NCI-H128 (cell line): ENCODE results near the gene PBX1.

Experiments
- DNase-seq: peaks from one replicate; lab custom pipeline; 2025; ENCODE audit not compliant: unreplicated experiment; lab: John Stamatoyannopoulos, UW

Gene PBX1

DNA sequence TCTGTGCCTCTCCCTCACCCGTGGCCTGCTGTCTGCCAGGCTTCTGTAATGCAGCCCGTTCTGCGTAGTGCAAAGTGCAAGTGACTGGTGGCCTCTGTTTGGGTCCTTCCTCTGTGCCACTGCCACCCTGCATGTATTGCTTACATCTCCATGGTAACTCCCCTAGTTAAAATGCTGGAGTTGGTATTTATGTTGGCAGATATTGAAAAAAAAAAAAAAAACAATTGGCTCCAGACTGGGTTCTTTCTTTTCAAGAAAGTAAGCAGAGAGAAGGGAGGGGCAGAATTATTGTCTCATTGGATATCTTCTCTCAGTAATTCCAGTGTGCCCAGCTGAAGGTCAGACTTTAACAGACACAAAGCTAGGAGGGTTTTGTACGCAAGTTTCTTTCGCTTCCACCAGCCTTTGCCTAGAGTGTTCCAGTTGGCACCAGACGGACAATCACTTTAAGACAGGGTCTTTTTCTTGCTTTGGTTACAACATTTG, 242.3 kb downstream of the PBX1 start:
- DNase-seq, result no peak

DNA sequence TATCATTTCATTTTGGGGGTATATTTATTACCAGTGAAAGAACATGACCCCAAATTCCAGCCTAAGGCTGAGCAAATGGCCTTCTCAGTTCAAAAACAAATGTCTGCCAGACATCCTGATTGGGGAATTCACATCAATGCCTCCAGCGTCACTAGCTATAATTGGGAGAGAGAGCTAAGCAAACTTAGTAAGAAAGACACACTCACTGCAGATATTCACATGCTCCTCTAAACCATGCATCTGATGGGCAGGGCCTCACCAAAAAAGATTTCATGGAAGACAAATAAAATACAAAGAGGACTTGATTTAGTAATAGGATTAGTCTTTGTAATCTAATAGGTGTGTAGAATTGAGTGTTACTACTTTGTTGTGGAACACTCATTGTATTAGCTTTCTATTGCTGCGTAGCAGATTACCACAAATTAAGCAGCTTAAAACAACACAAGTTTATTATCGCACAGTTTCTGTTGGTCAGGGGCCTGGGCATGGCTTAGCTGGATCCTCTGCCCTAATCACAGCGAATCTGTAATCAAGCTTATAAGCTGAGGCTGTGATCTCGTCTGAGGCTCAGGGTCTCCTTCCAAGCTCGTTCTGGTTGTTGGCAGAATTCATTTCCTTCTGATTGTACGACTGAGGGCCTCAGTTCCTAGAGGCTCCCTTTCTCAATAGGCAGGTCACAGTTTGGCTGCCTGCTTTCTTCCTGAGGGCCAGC, 243.0 kb downstream of the PBX1 start:
- DNase-seq, result no peak

- no peak for DNase-seq
Measured at GRCh38 chr1:164802529-164803282, 243.7 kb downstream of the PBX1 start.

DNA sequence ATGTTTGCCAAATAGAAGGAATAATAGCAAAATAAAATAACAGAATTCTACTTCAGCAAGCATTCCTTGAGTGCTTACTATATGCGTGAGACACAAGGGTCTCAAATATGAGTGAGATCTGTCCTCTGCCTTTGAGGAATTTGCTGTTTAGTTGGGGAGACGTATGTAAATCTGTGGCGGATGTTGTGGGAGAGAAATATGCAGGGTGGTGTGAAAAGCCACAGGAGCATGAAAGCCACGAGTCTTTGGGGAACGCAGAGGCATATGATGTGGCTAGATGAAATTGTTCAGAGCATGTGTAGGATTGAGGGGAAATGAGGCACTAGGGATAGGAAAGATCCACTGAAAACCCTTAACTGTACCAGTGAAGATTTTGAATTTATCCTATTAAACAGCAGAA, 244.4 kb downstream of the PBX1 start:
- DNase-seq, result no peak

- DNase-seq, result no peak
Measured at GRCh38 chr1:164804366-164804765, 245.4 kb downstream of the PBX1 start.

DNA sequence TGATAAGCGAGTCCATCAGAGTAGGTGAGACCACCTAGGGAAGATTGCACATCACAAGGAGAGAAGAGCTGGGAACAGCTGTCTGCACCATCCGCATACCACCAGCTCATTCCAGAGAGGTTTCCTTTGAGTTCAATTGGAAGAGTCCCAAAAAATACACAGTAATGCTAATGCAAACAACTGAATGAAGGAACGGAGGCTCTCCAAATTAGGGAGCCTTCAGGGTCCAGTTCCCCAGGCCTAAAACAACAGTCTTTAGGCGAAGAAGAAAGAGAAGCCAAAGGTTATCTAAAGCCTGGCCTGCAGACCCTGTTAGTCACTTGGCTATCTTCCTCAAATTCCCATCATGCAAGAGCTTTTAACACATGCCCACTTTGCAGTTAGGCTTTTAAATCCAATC, 246.4 kb downstream of the PBX1 start:
- no peak for DNase-seq

DNA sequence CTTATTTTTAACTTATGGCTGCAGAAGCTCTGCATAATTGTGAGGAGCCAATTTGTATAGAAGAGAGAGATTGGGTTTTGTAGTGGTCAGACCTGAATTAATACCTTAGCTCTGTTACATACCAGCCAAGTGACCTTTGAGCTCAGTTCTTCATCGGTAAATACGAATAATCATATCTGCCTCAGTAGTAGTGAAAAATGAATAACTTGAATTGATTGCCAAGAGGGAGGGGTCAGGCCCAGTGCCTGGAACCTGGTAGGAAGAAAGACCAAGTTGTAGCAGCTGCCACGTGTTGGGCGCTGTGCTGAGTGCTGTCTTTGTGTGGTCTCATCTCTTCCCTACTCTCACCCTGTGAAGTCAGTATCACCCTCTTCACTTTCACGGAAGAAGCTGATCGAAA, 247.5 kb downstream of the PBX1 start:
- no peak for DNase-seq

- no peak for DNase-seq
Measured at GRCh38 chr1:164813776-164814175, 254.8 kb downstream of the PBX1 start.

- DNase-seq, result no peak
Measured at GRCh38 chr1:164821648-164822047, 262.7 kb downstream of the PBX1 start.

DNA sequence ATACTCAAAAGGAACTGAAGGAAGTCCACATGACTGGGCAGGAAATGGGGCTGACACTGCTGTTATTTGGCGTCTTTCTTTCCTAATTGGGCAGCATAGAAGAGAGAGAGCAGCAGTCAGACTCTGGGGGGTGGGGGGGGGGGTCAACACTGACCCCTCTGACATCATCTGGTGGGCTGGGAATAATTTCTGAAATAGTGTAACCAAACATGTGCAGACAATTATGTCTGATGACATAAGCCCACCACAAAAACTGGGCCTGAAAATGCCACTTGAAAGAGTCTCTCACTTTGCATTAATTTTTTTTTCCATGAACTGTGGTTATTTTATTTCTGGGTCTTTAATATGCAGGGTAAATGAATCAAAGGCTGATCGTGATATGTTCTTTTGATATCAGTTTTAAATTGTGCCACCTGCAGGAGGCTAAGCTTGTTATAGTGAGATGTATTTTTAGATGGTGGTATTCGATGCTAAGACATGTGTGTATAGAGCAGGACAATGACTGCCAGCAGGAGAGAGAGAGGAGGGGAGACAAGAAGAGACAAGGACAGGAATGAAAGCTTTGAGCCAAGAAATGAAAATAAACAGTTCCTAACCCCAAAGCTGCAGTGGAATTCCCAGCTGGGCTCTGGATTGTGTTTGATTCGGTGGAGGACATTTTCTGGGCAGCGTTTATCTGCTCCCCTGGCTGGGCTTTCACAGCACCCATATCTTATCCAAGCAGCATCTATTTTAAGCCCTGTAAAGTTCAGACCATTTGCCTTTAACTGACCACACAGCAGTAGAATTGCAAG, 264.7 kb downstream of the PBX1 start:
- DNase-seq, result no peak

GRCh38 chr1:164824542-164824941, 265.6 kb downstream of the PBX1 start:
- no peak for DNase-seq

GRCh38 chr1:164830628-164831027, 271.6 kb downstream of the PBX1 start:
- DNase-seq, result no peak

- DNase-seq, result no peak
Measured at GRCh38 chr1:164834641-164835040, 275.7 kb downstream of the PBX1 start.

DNA sequence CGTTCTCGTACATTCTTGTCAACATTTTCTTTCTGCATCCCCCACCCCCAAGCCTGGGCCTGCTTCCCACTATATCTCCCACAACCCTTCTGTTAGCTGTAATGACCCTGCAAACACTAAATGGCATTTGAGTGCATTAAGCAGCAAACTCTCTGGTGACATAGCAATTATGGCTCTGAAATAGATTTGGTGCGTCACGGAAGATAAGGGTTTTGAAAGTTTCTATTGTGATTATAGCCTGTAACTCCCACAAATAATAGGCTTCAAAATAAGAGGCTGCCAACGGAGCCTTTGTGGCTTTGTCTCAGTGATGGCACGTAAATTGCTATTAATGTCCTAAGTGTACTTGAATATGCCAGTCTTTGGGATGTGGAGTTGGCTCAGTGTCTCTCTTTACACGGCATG, 277.6 kb downstream of the PBX1 start:
- DNase-seq, result peak; percentile 59

DNA sequence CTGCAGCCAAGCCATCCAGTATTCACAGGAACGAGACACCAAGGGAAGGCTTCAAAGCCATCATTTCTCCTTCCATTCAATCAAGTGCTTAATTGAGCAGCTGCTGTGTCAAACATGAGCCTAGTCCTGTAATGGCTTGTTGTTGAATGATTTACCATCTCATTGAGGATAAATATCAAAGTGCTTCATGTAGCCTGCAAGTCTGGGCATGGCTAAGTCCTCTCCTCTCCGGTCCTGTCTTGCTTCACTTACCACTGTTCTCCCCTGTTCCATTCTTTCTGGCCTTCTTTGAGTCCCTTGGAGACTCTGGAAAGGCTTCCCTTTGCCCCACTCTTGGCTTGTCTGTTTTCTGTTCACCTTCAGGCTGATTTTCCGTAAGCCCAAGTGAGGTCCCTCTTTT, 279.8 kb downstream of the PBX1 start:
- no peak for DNase-seq

- DNase-seq, result no peak
Measured at GRCh38 chr1:164840936-164841335, 282.0 kb downstream of the PBX1 start.

DNA sequence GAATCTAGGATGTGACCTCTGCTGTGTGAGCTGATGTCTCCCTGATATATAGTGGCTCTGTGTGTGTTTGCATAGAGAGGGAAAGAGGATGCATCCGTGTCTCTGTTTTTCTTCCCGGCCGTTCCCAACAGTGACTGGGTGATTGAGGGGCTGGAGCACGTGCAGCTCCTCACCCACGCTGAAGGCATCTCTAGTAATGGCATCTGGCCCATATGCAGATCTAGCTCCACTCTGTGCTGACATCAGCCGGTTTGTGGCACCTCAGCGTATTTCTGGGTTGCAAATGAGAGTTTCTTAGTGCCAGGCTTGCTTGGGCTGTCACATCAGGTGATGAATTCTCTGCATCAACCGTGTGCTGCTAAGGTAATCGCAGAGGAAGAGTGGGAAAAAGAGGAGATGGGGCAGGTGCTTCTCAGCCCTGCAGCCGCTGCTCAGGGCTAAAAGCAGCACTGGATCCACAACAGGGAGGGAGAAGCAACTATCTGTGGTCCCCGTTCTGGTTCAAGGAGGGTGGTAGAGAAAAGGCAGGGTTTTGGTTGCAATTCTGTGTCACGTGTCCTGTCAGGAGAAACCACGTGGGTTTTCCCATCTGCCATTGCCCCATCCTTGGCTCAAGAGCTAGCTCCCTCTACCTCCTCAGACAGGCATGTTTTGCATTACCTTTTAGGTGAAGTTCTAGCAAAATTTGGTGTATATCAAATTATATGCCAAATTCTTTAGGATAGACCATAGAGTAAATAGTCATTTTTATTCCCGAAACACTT, 282.9 kb downstream of the PBX1 start:
- no peak for DNase-seq

DNA sequence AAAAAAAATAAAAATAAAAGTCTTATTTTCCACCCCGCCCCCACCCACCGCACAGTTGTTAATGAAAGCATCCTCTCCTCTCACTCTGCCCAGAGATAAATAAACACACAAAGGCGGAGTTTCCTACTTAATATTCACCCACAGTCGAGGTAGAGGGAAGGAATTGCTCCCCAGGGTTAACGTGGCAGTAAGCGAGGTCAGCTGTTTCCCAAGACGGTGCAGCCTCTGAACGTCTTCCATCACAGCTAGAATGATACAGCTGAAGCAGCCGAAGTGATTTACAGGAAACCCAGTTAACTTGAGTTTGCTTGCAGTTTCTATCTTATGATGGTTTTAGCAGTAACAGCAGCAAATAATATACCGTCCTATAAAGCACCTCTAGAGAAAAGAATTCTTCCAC, 283.9 kb downstream of the PBX1 start:
- no peak for DNase-seq

DNA sequence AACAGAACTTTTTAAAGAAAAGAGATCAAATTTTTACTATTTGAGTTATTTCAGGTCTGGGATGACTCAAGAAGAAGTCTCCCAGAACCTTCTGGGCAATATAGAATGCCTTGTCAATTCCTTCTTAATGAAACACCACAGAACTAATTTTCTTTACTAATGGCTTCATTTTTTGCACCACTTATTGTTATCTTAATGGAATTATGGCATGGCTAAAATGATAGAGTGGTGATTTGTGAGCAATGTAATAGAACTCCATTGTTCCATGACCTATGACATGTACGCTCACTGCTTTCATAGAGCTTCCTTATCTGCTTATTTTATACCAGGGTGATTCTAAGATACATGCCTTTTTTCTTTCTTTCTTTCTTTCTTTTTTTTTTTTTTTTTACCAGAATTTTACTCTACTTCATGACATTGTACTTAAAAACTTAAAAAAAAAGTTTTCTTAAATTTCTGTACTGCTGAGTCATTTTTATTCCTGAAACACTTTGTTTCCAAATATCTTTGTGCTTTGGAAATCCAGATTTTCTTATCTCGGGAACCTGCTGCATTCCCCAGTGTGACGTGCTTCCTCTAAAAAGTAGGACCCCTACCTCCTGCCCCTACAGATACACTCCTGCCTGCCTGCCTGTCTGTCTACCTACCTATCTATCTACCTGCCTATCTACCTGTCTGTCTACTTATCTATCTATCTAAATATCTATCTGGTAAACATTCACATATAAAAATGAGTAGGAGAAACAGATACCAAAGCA, 284.9 kb downstream of the PBX1 start:
- DNase-seq, result no peak
